Stimulated activated CD4-positive, alpha-beta T cell treated with anti-CD3 and anti-CD28 coated beads, TNF-alpha, amount 100 ng/mL, for 24 hours (primary cell): Measurements from ENCODE around the gene DPP8.
"Not testable (repeated sequence)": the region's sequence is repeated elsewhere in the genome, so short reads cannot be mapped to it uniquely, and the experiment has no call there.

ENCODE experiments used
- DNase-seq, 3 experiments: peaks; one replicate each; pipeline ENCODE4 v3.0.0-alpha.2; 2020; ENCODE audit warnings: low read depth in 3 of 3

Gene DPP8

GRCh38 chr15:65516997-65517865, at the start of gene DPP8:
TSS of gene DPP8 (minus strand) at chr15:65517689. CDS start at chr15:65512553, 5,136 bp downstream.
- peak; percentile 91 to 95 (median 92) for DNase-seq

GRCh38 chr15:65561934-65562333, 44.4 kb upstream of the DPP8 start:
- no peak for DNase-seq

- no peak for DNase-seq
Measured at GRCh38 chr15:65559941-65560340, 42.5 kb upstream of the DPP8 start.

- no peak for DNase-seq
Measured at GRCh38 chr15:65558997-65559760, 41.7 kb upstream of the DPP8 start.

GRCh38 chr15:65558336-65558735, 40.8 kb upstream of the DPP8 start:
- no peak for DNase-seq

- DNase-seq: no peak
Measured at GRCh38 chr15:65556622-65557021, 39.1 kb upstream of the DPP8 start.

GRCh38 chr15:65553691-65554090, 36.2 kb upstream of the DPP8 start:
- DNase-seq: no peak

- not testable (repeated sequence) for DNase-seq
Measured at GRCh38 chr15:65552851-65553250, 35.4 kb upstream of the DPP8 start.

- no peak for DNase-seq
Measured at GRCh38 chr15:65551183-65551582, 33.7 kb upstream of the DPP8 start.

GRCh38 chr15:65550681-65551098, 33.2 kb upstream of the DPP8 start:
- DNase-seq: no peak

- not testable (repeated sequence) for DNase-seq
Measured at GRCh38 chr15:65549288-65549687, 31.8 kb upstream of the DPP8 start.

- no peak for DNase-seq
Measured at GRCh38 chr15:65547841-65548240, 30.4 kb upstream of the DPP8 start.

GRCh38 chr15:65541231-65541820, 23.8 kb upstream of the DPP8 start:
- no peak for DNase-seq

GRCh38 chr15:65540314-65540713, 22.8 kb upstream of the DPP8 start:
- no peak for DNase-seq

GRCh38 chr15:65535192-65535591, 17.7 kb upstream of the DPP8 start:
- DNase-seq: no peak

GRCh38 chr15:65533057-65533756, 15.7 kb upstream of the DPP8 start:
- no peak for DNase-seq

GRCh38 chr15:65532738-65533051, 15.2 kb upstream of the DPP8 start:
- no peak for DNase-seq

- peak; percentile 82 to 91 (median 83) for DNase-seq
Measured at GRCh38 chr15:65530318-65531111, 13.0 kb upstream of the DPP8 start, which contains the start of gene HACD3. TSS of gene HACD3 (plus strand) at chr15:65530463. CDS start at chr15:65530632, 169 bp downstream.

GRCh38 chr15:65529762-65530317, 12.4 kb upstream of the DPP8 start:
- no peak for DNase-seq

- DNase-seq: no peak
Measured at GRCh38 chr15:65528461-65529060, 11.1 kb upstream of the DPP8 start.
